ENCODE results near the gene POT1. TPM values are rescaled to one million over a fixed set of nuclear protein-coding genes. Genes with fewer than 3 reads are reported as not detected.

Gene POT1
- total RNA-seq, 1 experiment from 2014 or later = 24.1 TPM

DNA sequence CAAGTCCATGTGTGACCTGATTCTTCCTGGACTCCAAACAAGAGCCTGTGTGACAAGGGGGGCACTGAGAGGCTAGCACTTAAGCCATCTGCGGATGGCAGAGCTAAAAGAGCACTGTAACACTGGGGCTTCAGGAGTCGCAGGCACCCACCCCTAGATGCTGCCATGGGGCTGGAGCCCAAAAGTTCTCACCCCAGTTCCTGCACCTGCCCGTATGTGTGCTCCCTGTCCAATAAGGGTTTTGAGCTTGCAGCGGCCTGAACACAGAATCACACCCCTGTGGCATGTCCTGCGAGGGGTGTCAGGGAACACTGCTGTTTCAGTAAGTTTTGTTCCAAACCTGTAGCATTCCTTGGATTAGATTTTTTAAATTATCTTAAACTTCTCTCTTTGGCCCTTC is 110.8 kb downstream of the POT1 start:
- DNase-seq (ENCODE audit: unreplicated experiment) = no peak
- no TSS peak for BruUV-seq (replicated peaks)
- intact Hi-C loops (cut with micrococcal nuclease) = no loop called here
- TF ChIP-seq CTCF (IDR thresholded peaks at IDR 0.05; ENCODE audit: unreplicated experiment) = no peak
- Mint-ChIP-seq H3K9me3 (ENCODE audit: unreplicated experiment) (no peaks in the 10 kb centered on the region), H3K4me3 (ENCODE audit: unreplicated experiment) (no peak overlapping the region), H3K4me1 (ENCODE audit: insufficient read depth, unreplicated experiment) (no peaks in the 10 kb centered on the region), H3K36me3 (ENCODE audit: insufficient read depth, unreplicated experiment) (peaks cover 14% of the 10 kb centered on the region), H3K27ac (ENCODE audit: low read depth, unreplicated experiment) (no peak overlapping the region), H3K27me3 (ENCODE audit: insufficient read depth, unreplicated experiment) (no peaks in the 10 kb centered on the region)
- CTCF ChIA-PET = no interaction called here
- POLR2A ChIA-PET = no interaction called here

GRCh38 chr7:124813994-124814798 is 115.4 kb downstream of the POT1 start:
- CTCF ChIA-PET = interaction anchor here (0.9 kb wide), 1 partner anchor 15 kb away, joined by 3 read pairs; no protein-coding TSS in a partner anchor
- BruUV-seq (replicated peaks) = no TSS peak
- peak; percentile 28 for DNase-seq (ENCODE audit: unreplicated experiment)

DNA sequence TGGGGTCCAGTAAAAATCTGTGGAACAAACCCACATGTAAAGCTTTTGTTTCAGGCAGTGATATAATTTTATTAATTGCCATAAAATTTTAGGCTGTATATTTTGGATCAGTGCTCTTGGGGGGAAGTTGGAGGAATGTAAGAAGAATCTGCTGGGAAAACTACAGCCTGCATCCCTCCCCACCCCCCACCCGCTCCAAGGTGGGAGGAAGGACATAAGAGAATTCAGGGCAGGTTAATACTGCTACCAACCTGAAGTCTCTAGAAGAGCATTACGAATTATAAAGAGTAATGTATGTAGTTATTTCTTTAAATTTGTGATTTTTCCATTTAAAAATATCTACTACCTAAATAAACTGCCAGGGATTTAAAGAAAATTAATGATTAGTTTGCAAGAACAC is 116.9 kb downstream of the POT1 start:
- H3K36me3 Mint-ChIP-seq (ENCODE audit: insufficient read depth, unreplicated experiment) = no peaks in the 10 kb centered on the region
- intact Hi-C loops (cut with micrococcal nuclease) = no loop called here
- no peaks in the 10 kb centered on the region for H3K27me3 Mint-ChIP-seq (ENCODE audit: insufficient read depth, unreplicated experiment)
- no peak overlapping the region for H3K27ac Mint-ChIP-seq (ENCODE audit: low read depth, unreplicated experiment)
- TF ChIP-seq CTCF (IDR thresholded peaks at IDR 0.05; ENCODE audit: unreplicated experiment) = no peak
- no peaks in the 10 kb centered on the region for H3K4me1 Mint-ChIP-seq (ENCODE audit: insufficient read depth, unreplicated experiment)
- ChIA-PET CTCF (interaction anchor here (0.6 to 0.7 kb wide), 2 partner anchors 128 to 658 kb away, joined by 3 read pairs; no protein-coding TSS in a partner anchor), POLR2A (interaction anchor here (1.6 kb wide), 1 partner anchor 658 kb away, joined by 3 read pairs; no protein-coding TSS in a partner anchor)
- no peaks in the 10 kb centered on the region for H3K9me3 Mint-ChIP-seq (ENCODE audit: unreplicated experiment)
- no TSS peak for BruUV-seq (replicated peaks)
- no peak for DNase-seq (ENCODE audit: unreplicated experiment)
- no peak overlapping the region for H3K4me3 Mint-ChIP-seq (ENCODE audit: unreplicated experiment)

More at GRCh38 chr7:124813994-124814798, 115.4 kb downstream of the POT1 start:
- Mint-ChIP-seq H3K4me3 (ENCODE audit: unreplicated experiment) (no peak overlapping the region), H3K9me3 (ENCODE audit: unreplicated experiment) (no peaks in the 10 kb centered on the region), H3K4me1 (ENCODE audit: insufficient read depth, unreplicated experiment) (no peaks in the 10 kb centered on the region), H3K36me3 (ENCODE audit: insufficient read depth, unreplicated experiment) (no peaks in the 10 kb centered on the region), H3K27me3 (ENCODE audit: insufficient read depth, unreplicated experiment) (no peaks in the 10 kb centered on the region), H3K27ac (ENCODE audit: low read depth, unreplicated experiment) (no peak overlapping the region)
- POLR2A ChIA-PET = interaction anchor here (0.6 to 1.6 kb wide), 7 partner anchors 8 to 884 kb away, joined by 3 to 4 read pairs (median 3); no protein-coding TSS in a partner anchor
- TF ChIP-seq CTCF (IDR thresholded peaks at IDR 0.05; ENCODE audit: unreplicated experiment) = no peak
- intact Hi-C loops (cut with micrococcal nuclease) = no loop called here

DNA sequence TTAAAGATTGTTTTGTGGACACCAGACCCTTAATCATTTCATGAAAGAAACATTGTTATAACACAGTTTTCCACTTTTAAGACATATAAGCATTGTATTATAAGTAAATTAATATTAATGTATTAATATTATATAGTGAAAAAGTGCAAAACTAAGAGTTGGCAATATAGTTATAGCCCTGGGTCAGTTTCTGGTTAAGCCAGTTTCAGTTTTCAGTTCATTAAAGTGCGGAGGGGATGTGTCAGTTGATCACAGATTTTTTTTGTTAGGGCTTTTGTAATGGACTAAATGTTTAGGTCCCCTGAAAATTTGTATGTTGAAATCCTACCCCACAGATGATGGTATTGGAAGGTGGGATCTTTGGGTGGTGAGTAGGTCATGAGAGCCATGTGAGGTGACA is 118.3 kb downstream of the POT1 start:
- Mint-ChIP-seq H3K27ac (ENCODE audit: low read depth, unreplicated experiment) (no peak overlapping the region), H3K27me3 (ENCODE audit: insufficient read depth, unreplicated experiment) (no peaks in the 10 kb centered on the region), H3K9me3 (ENCODE audit: unreplicated experiment) (no peaks in the 10 kb centered on the region), H3K4me1 (ENCODE audit: insufficient read depth, unreplicated experiment) (no peaks in the 10 kb centered on the region), H3K36me3 (ENCODE audit: insufficient read depth, unreplicated experiment) (no peaks in the 10 kb centered on the region), H3K4me3 (ENCODE audit: unreplicated experiment) (no peak overlapping the region)
- BruUV-seq (replicated peaks) = no TSS peak
- POLR2A ChIA-PET = no interaction called here
- DNase-seq (ENCODE audit: unreplicated experiment) = no peak
- CTCF ChIA-PET = no interaction called here
- no peak for TF ChIP-seq CTCF (IDR thresholded peaks at IDR 0.05; ENCODE audit: unreplicated experiment)
- intact Hi-C loops (cut with micrococcal nuclease) = no loop called here

All from MCF 10A (cell line).